Liver (tissue), 9 donors: ENCODE results near the gene CFDP1. TPM values are rescaled to one million over a fixed set of nuclear protein-coding genes. Genes with fewer than 3 reads are reported as not detected.

Source experiments
- DNase-seq: peaks from one replicate; pipeline ENCODE4 v3.0.0-alpha.2; 2017; ENCODE audit warnings: low spot score
- H3K27ac ChIP-seq, 2 donors: one replicate each; pipeline ENCODE4 v1.7.0; 2013; ENCODE audit warnings: inconsistent platforms in 2 of 2, low read length in 2 of 2, control low read depth in 1 of 2, low read depth in 1 of 2, mild to moderate bottlenecking in 1 of 2
- H3K27me3 ChIP-seq, 4 donors: one replicate each; pipeline versions ENCODE4 v1.6.1 to v1.7.0; 2013; ENCODE audit warnings: low read length in 3 of 4, inconsistent platforms in 1 of 4, mild to moderate bottlenecking in 1 of 4, moderate library complexity in 1 of 4; ENCODE audit not compliant: control insufficient read depth in 4 of 4, insufficient read depth in 4 of 4
- H3K36me3 ChIP-seq, 4 donors: one replicate each; pipeline versions ENCODE4 v1.6.1 to v1.7.0; 2013; ENCODE audit warnings: low read length in 3 of 4, mild to moderate bottlenecking in 3 of 4, low read depth in 1 of 4, moderate library complexity in 1 of 4; ENCODE audit not compliant: control insufficient read depth in 4 of 4, insufficient read depth in 3 of 4
- H3K4me1 ChIP-seq, 4 donors: one replicate each; pipeline versions ENCODE4 v1.6.1 to v1.7.0; 2013; ENCODE audit warnings: low read length in 3 of 4, mild to moderate bottlenecking in 3 of 4, moderate library complexity in 1 of 4; ENCODE audit not compliant: control insufficient read depth in 4 of 4, insufficient read depth in 4 of 4
- H3K4me3 ChIP-seq, 3 donors: one replicate each; pipeline versions ENCODE4 v1.6.1 to v1.7.0; 2013; ENCODE audit warnings: low read length in 3 of 3, control low read depth in 1 of 3, low read depth in 1 of 3, mild to moderate bottlenecking in 1 of 3
- H3K9ac ChIP-seq, 2 donors: one replicate each; pipeline ENCODE4 v1.7.0; 2013; ENCODE audit warnings: low read length in 2 of 2, mild to moderate bottlenecking in 2 of 2, moderate library complexity in 2 of 2, control low read depth in 1 of 2, low read depth in 1 of 2
- H3K9me3 ChIP-seq, 4 donors: one replicate each; pipeline versions ENCODE4 v1.6.1 to v1.7.0; 2013; ENCODE audit warnings: low read length in 3 of 4; ENCODE audit not compliant: control insufficient read depth in 4 of 4
- ATF3 ChIP-seq: IDR thresholded peaks from 2 replicates; pipeline ENCODE4 v1.6.1; 2016; ENCODE audit warnings: antibody characterized with exemption
- FOXA1 ChIP-seq: IDR thresholded peaks from 2 replicates; pipeline ENCODE4 v1.6.1; 2016; ENCODE audit warnings: antibody characterized with exemption
- FOXA2 ChIP-seq: IDR thresholded peaks from 2 replicates; pipeline ENCODE4 v1.6.1; 2016; ENCODE audit warnings: antibody characterized with exemption
- GABPA ChIP-seq, 2 donors: IDR thresholded peaks in 1 of 2; conservative IDR thresholded peaks in 1 of 2; 2 replicates each; pipeline ENCODE4 v1.6.1; 2016; ENCODE audit warnings: antibody characterized with exemption in 2 of 2, mild to moderate bottlenecking in 1 of 2, moderate library complexity in 1 of 2
- HNF4A ChIP-seq, 2 donors: conservative IDR thresholded peaks; 2 replicates each; pipeline ENCODE4 v1.6.1; 2016; ENCODE audit warnings: antibody characterized with exemption in 2 of 2, mild to moderate bottlenecking in 2 of 2
- HNF4G ChIP-seq: IDR thresholded peaks from 2 replicates; pipeline ENCODE4 v1.6.1; 2016; ENCODE audit warnings: antibody characterized with exemption
- JUND ChIP-seq, 2 donors: IDR thresholded peaks; 2 replicates each; pipeline ENCODE4 v1.6.1; 2016; ENCODE audit warnings: antibody characterized with exemption in 2 of 2
- MAX ChIP-seq: IDR thresholded peaks from 2 replicates; pipeline ENCODE4 v1.6.1; 2016; ENCODE audit warnings: antibody characterized with exemption
- NR2F2 ChIP-seq: IDR thresholded peaks from 2 replicates; pipeline ENCODE4 v1.6.1; 2016; ENCODE audit warnings: antibody characterized with exemption
- RAD21 ChIP-seq, 2 donors: IDR thresholded peaks; 2 replicates each; pipeline ENCODE4 v1.6.1; 2016; ENCODE audit warnings: antibody characterized with exemption in 2 of 2, mild to moderate bottlenecking in 2 of 2
- REST ChIP-seq: IDR thresholded peaks from 2 replicates; pipeline ENCODE4 v1.6.1; 2016; ENCODE audit warnings: antibody characterized with exemption, mild to moderate bottlenecking
- RXRA ChIP-seq, 2 donors: IDR thresholded peaks; 2 replicates each; pipeline ENCODE4 v1.6.1; 2017 to 2018; ENCODE audit warnings: antibody characterized with exemption in 2 of 2, mild to moderate bottlenecking in 1 of 2
- TAF1 ChIP-seq: conservative IDR thresholded peaks from 2 replicates; pipeline ENCODE4 v1.6.1; 2016; ENCODE audit warnings: antibody characterized with exemption, mild to moderate bottlenecking
- YY1 ChIP-seq: IDR thresholded peaks from 2 replicates; pipeline ENCODE4 v1.6.1; 2016; ENCODE audit warnings: antibody characterized with exemption, mild to moderate bottlenecking
- ZBTB33 ChIP-seq: IDR thresholded peaks from 2 replicates; pipeline ENCODE4 v1.6.1; 2016; ENCODE audit warnings: antibody characterized with exemption
- WGBS: extraction: QIAGEN DNeasy Blood & Tissue Kit; methylation state at CpG from one replicate; pipeline ENCODE4 v1.1.7; 2013; 5-methylcytosine and 5-hydroxymethylcytosine counted together
- polyA plus RNA-seq, 2 donors: library from polyadenylated mRNA; stranded (reverse) in 1 of 2; unstranded in 1 of 2; fragments of 200-250 nt in 1 of 2; fragments of >200 nt in 1 of 2; fragmentation: Nextera tagmentation in 1 of 2; extraction: Ambion mirVana in 1 of 2; gene quantifications; one replicate each; pipeline versions ENCODE4 v1.2.1 to v1.2.3, GENCODE V29; 2013 to 2015
- total RNA-seq, 2 donors: library from RNA; depleted of rRNA; stranded (reverse); fragments of >200 nt; gene quantifications; one replicate each; pipeline ENCODE4 v1.2.3, GENCODE V29; 2014
- donor health status: healthy.
- donor health status: healthy.
- donor health status: healthy.
- donor health status: healthy.
- donor health status: healthy.

The CFDP1 gene
- total and polyA plus RNA-seq, 4 donors, result 20.5 to 49.2 (median 33.9) TPM

- DNase-seq, result no peak
- Histone ChIP-seq H3K4me1 (peaks cover 0 to 5% (median 0%) of the 10 kb centered on the region in 4 donors), H3K27me3 (no peaks in the 10 kb centered on the region), H3K36me3 (peaks cover 0 to 2% (median under 1%) of the 10 kb centered on the region in 4 donors), H3K9ac (no peak overlapping the region), H3K9me3 (no peaks in the 10 kb centered on the region), H3K4me3 (no peak overlapping the region), H3K27ac (no peak overlapping the region)
- TF ChIP-seq FOXA1, result no peak
- no peak for TF ChIP-seq GABPA (IDR thresholded peaks at IDR 0.05 in 1 of 2, conservative IDR thresholded peaks at IDR 0.05 in 1 of 2)
- no peak for TF ChIP-seq ZBTB33
- TF ChIP-seq JUND (IDR thresholded peaks at IDR 0.05), result no peak
- no peak for TF ChIP-seq HNF4G
- TF ChIP-seq TAF1, result no peak
- TF ChIP-seq MAX, result no peak
- TF ChIP-seq RAD21 (IDR thresholded peaks at IDR 0.05), result no peak
- TF ChIP-seq NR2F2, result no peak
- no peak for TF ChIP-seq FOXA2
- TF ChIP-seq ATF3, result no peak
- TF ChIP-seq HNF4A (conservative IDR thresholded peaks at IDR 0.05), result no peak
- no peak for TF ChIP-seq RXRA (IDR thresholded peaks at IDR 0.05)
- no peak for TF ChIP-seq REST
- no peak for TF ChIP-seq YY1
- over 99% methylated on average over 2 of the region's 2 CpGs for WGBS
Measured at GRCh38 chr16:75382611-75383010, 50.7 kb downstream of the CFDP1 start.

GRCh38 chr16:75380870-75381269 is 52.4 kb downstream of the CFDP1 start:
- peak overlapping the region in 1 of 2 donors; percentile 39 for H3K27ac ChIP-seq
- H3K4me3 ChIP-seq, result no peak overlapping the region
- WGBS, result 17% methylated on average over 2 of the region's 2 CpGs
- no peaks in the 10 kb centered on the region for H3K9me3 ChIP-seq
- no peak overlapping the region for H3K9ac ChIP-seq
- peaks cover 2 to 14% (median 12%) of the 10 kb centered on the region in 4 donors for H3K4me1 ChIP-seq
- peak in 1 of 2 donors; percentile 37 for TF ChIP-seq RXRA (IDR thresholded peaks at IDR 0.05)
- TF ChIP-seq HNF4A (conservative IDR thresholded peaks at IDR 0.05), result peak in 1 of 2 donors; percentile 22
- no peak for TF ChIP-seq JUND (IDR thresholded peaks at IDR 0.05)
- no peaks in the 10 kb centered on the region for H3K27me3 ChIP-seq
- DNase-seq, result no peak
- H3K36me3 ChIP-seq, result peaks cover 0 to 3% (median 0%) of the 10 kb centered on the region in 4 donors
